SK-N-SH (cell line): ENCODE measurements around the gene CDH24. TPM values are rescaled to one million over a fixed set of nuclear protein-coding genes. Genes with fewer than 3 reads are reported as not detected.
A peak's percentile ranks its signal among the peaks of the same experiment; 100 is the strongest.

Experiments
- CTCF ChIA-PET: fragments of 300-600, 350-600 bp; formaldehyde crosslinking; extraction: SDS; loops from one replicate; lab custom pipeline; 2021; lab: Yijun Ruan, JAX
- POLR2A ChIA-PET: fragments of 350-600 bp; sonication (Branson Sonifier 250); formaldehyde crosslinking; extraction: SDS; loops from one replicate; lab custom pipeline; 2020; ENCODE audit warnings: antibody characterized with exemption, inconsistent platforms; lab: Yijun Ruan, JAX
- DNase-seq: peaks from one replicate; pipeline ENCODE4 v3.0.0; 2012
- H2AFZ ChIP-seq: fragments of 200-600 bp; sonication (generic); 2 replicates; pipeline ENCODE4 v1.8.1; 2016; ENCODE audit warnings: antibody characterized with exemption, mild to moderate bottlenecking, low read depth
- H3F3A ChIP-seq: fragments of 200-600 bp; sonication (generic); replicated peaks from 2 replicates; pipeline ENCODE3; 2016; ENCODE audit warnings: antibody characterized with exemption, mild to moderate bottlenecking; ENCODE audit not compliant: insufficient read depth
- H3K27ac ChIP-seq, 2 experiments: fragments of 200-500 bp in 1 of 2; fragments of 200-600 bp in 1 of 2; sonication (Bioruptor generic) in 1 of 2; sonication (generic), shearing (Covaris generic) in 1 of 2; 2 replicates each; pipeline versions ENCODE4 v1.5.1 to v1.6.1; 2014 to 2016; ENCODE audit warnings: low read depth in 2 of 2, inconsistent platforms in 1 of 2, low read length in 1 of 2, mild to moderate bottlenecking in 1 of 2, mixed read lengths in 1 of 2
- H3K27me3 ChIP-seq: fragments of 200-600 bp; sonication (generic), shearing (Covaris generic); 2 replicates; pipeline ENCODE4 v1.6.1; 2016; ENCODE audit warnings: mixed run types; ENCODE audit not compliant: insufficient read depth
- H3K36me3 ChIP-seq, 2 experiments: fragments of 200-500 bp in 1 of 2; fragments of 200-600 bp in 1 of 2; sonication (Bioruptor generic) in 1 of 2; sonication (generic) in 1 of 2; replicated peaks in 1 of 2; 2 replicates each; pipeline versions ENCODE3 to v1.5.1; 2014 to 2016; ENCODE audit warnings: low read length in 1 of 2, mild to moderate bottlenecking in 1 of 2; ENCODE audit not compliant: insufficient read depth in 2 of 2, control insufficient read depth in 1 of 2
- H3K4me1 ChIP-seq, 2 experiments: fragments of 200-500 bp in 1 of 2; fragments of 200-600 bp in 1 of 2; sonication (Bioruptor generic) in 1 of 2; sonication (generic), shearing (Covaris generic) in 1 of 2; 2 replicates each; pipeline versions ENCODE4 v1.5.1 to v1.6.1; 2014 to 2016; ENCODE audit warnings: low read depth in 1 of 2, low read length in 1 of 2, mixed run types in 1 of 2; ENCODE audit not compliant: insufficient read depth in 2 of 2, control insufficient read depth in 1 of 2
- H3K4me2 ChIP-seq: fragments of 200-600 bp; sonication (generic), shearing (Covaris generic); 2 replicates; pipeline ENCODE4 v1.6.1; 2017; ENCODE audit warnings: mixed run types
- H3K4me3 ChIP-seq, 2 experiments: fragments of 200-500 bp in 1 of 2; fragments of 200-600 bp in 1 of 2; sonication (Bioruptor generic) in 1 of 2; sonication (generic), shearing (Covaris generic) in 1 of 2; 2 replicates each; pipeline versions ENCODE4 v1.5.1 to v1.8.1; 2014 to 2016; ENCODE audit warnings: low read depth in 2 of 2, inconsistent platforms in 1 of 2, low read length in 1 of 2, mild to moderate bottlenecking in 1 of 2, mixed read lengths in 1 of 2, moderate library complexity in 1 of 2
- H3K79me2 ChIP-seq: fragments of 200-600 bp; sonication (generic); 2 replicates; pipeline ENCODE4 v1.8.1; 2017; ENCODE audit warnings: mild to moderate bottlenecking; ENCODE audit not compliant: insufficient read depth
- H3K9ac ChIP-seq: fragments of 200-600 bp; sonication (generic); 2 replicates; pipeline ENCODE4 v1.6.1; 2017; ENCODE audit warnings: mixed run types
- H3K9me2 ChIP-seq: fragments of 200-600 bp; sonication (generic); 2 replicates; pipeline ENCODE4 v1.6.1; 2017; ENCODE audit warnings: mixed run types
- H3K9me3 ChIP-seq: fragments of 200-600 bp; sonication (generic); 2 replicates; pipeline ENCODE4 v1.6.1; 2017; ENCODE audit warnings: mixed run types, mild to moderate bottlenecking, moderate library complexity
- H4K20me1 ChIP-seq: fragments of 200-600 bp; sonication (generic); 2 replicates; pipeline ENCODE4 v1.6.1; 2017; ENCODE audit warnings: mild to moderate bottlenecking, mixed run types; ENCODE audit not compliant: insufficient read depth
- ELF1 ChIP-seq: IDR thresholded peaks from 2 replicates; pipeline ENCODE4 v1.4.0; 2012
- FOSL2 ChIP-seq: IDR thresholded peaks from 2 replicates; pipeline ENCODE4 v1.4.0; 2012; ENCODE audit warnings: low read depth, mild to moderate bottlenecking, moderate library complexity, borderline replicate concordance
- FOXM1 ChIP-seq: IDR thresholded peaks from 2 replicates; pipeline ENCODE4 v1.4.0; 2012; ENCODE audit warnings: low read depth, mild to moderate bottlenecking
- GATA2 ChIP-seq: sonication (generic); formaldehyde crosslinking; IDR thresholded peaks from 2 replicates; pipeline ENCODE4 v1.5.0; 2020; ENCODE audit warnings: mild to moderate bottlenecking, missing genetic modification reagents
- RCOR1 ChIP-seq: fragments of 150-350 bp; IDR thresholded peaks from 2 replicates; pipeline ENCODE4 v1.6.1; 2017; ENCODE audit warnings: antibody characterized with exemption, low read length
- SIN3A ChIP-seq: IDR thresholded peaks from 2 replicates; pipeline ENCODE4 v1.6.1; 2012; ENCODE audit warnings: low read depth, mild to moderate bottlenecking, low read length, moderate library complexity, borderline replicate concordance
- TEAD4 ChIP-seq: IDR thresholded peaks from 2 replicates; pipeline ENCODE4 v1.4.0; 2012; ENCODE audit warnings: mild to moderate bottlenecking, borderline replicate concordance; ENCODE audit not compliant: insufficient read depth
- USF2 ChIP-seq: fragments of 150-350 bp; IDR thresholded peaks from 2 replicates; pipeline ENCODE4 v1.6.1; 2017; ENCODE audit warnings: antibody characterized with exemption, low read length, low read depth, borderline replicate concordance
- YY1 ChIP-seq: IDR thresholded peaks from 2 replicates; pipeline ENCODE4 v1.4.0; 2012; ENCODE audit warnings: low read depth, mild to moderate bottlenecking
- ZBTB33 ChIP-seq: IDR thresholded peaks from 2 replicates; pipeline ENCODE4 v1.4.0; 2012; ENCODE audit warnings: low read depth, borderline replicate concordance
- WGBS: methylation state at CpG from one replicate; pipeline ENCODE4 v1.1.6; 2017; ENCODE audit warnings: low lambda C conversion rate; 5-methylcytosine and 5-hydroxymethylcytosine counted together
- polyA plus RNA-seq, 3 experiments: library from polyadenylated mRNA; depleted of rRNA; stranded (reverse); fragments of >200 nt; gene quantifications; 2 replicates each; pipeline ENCODE4 v1.2.3, GENCODE V29; 2012
- TF ChIP-seq, protein P1 (sequence below): IDR thresholded peaks from 2 replicates; pipeline ENCODE4 v1.6.1; 2012; ENCODE audit warnings: mild to moderate bottlenecking, low read depth, low read length, moderate library complexity

CDH24 gene
- polyA plus RNA-seq, 1 of the 3 experiments (the other 2 are of a cell fraction): 30.8 TPM

DNA sequence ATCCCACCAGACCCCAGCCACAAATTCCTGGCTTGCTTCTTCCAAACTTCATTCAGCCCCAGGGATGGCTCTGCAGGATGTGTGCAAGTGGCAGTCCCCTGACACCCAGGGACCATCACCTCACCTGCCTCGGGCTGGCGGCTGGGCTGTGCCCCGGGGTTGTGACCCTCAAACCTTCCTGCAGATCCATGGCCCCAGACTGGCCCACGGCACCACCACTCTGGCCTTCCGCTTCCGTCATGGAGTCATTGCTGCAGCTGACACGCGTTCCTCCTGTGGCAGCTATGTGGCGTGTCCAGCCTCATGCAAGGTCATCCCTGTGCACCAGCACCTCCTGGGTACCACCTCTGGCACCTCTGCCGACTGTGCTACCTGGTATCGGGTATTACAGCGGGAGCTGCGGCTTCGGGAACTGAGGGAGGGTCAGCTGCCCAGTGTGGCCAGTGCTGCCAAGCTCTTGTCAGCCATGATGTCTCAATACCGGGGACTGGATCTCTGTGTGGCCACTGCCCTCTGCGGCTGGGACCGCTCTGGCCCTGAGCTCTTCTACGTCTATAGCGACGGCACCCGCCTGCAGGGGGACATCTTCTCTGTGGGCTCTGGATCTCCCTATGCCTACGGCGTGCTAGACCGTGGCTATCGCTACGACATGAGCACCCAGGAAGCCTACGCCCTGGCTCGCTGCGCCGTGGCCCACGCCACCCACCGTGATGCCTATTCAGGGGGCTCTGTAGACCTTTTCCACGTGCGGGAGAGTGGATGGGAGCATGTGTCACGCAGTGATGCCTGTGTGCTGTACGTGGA lies 15.0 kb downstream of the CDH24 start, which contains the start of gene PSMB11:
TSS of gene PSMB11 (plus strand) at position 51 of the 804 bp plus-strand sequence. CDS start at position 65, 14 bp downstream.
- no peak within 1 kb of the TSS for H3K4me2 ChIP-seq
- H3K9ac ChIP-seq: no peak within 1 kb of the TSS
- peaks cover 9% of the 10 kb centered on the region for H3F3A ChIP-seq
- CTCF ChIA-PET: interaction anchor here (0.6 to 33.1 kb wide), 7 partner anchors 9 to 74 kb away, joined by 3 to 1566 read pairs (median 4); partner anchors contain the start of genes AJUBA and CDH24
- no peaks in the 10 kb centered on the region for H3K79me2 ChIP-seq
- no peaks in the 10 kb centered on the region for H3K9me3 ChIP-seq
- POLR2A ChIA-PET: no interaction called here
- H4K20me1 ChIP-seq: no peaks in the 10 kb centered on the region
- peaks cover 0 to 11% of the 10 kb centered on the region in 2 experiments; a peak in 1 of 4 replicates for H3K4me1 ChIP-seq
- H3K9me2 ChIP-seq: no peaks in the 10 kb centered on the region
- TF ChIP-seq, protein P1, sequence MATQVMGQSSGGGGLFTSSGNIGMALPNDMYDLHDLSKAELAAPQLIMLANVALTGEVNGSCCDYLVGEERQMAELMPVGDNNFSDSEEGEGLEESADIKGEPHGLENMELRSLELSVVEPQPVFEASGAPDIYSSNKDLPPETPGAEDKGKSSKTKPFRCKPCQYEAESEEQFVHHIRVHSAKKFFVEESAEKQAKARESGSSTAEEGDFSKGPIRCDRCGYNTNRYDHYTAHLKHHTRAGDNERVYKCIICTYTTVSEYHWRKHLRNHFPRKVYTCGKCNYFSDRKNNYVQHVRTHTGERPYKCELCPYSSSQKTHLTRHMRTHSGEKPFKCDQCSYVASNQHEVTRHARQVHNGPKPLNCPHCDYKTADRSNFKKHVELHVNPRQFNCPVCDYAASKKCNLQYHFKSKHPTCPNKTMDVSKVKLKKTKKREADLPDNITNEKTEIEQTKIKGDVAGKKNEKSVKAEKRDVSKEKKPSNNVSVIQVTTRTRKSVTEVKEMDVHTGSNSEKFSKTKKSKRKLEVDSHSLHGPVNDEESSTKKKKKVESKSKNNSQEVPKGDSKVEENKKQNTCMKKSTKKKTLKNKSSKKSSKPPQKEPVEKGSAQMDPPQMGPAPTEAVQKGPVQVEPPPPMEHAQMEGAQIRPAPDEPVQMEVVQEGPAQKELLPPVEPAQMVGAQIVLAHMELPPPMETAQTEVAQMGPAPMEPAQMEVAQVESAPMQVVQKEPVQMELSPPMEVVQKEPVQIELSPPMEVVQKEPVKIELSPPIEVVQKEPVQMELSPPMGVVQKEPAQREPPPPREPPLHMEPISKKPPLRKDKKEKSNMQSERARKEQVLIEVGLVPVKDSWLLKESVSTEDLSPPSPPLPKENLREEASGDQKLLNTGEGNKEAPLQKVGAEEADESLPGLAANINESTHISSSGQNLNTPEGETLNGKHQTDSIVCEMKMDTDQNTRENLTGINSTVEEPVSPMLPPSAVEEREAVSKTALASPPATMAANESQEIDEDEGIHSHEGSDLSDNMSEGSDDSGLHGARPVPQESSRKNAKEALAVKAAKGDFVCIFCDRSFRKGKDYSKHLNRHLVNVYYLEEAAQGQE: no peak
- TF ChIP-seq USF2 (no peak), FOSL2 (no peak)
- no peaks in the 10 kb centered on the region for H3K36me3 ChIP-seq
- H3K4me3 ChIP-seq: no peak within 1 kb of the TSS
- DNase-seq: no peak
- WGBS: 96% methylated on average over 24 of the region's 36 CpGs
- H3K27ac ChIP-seq: 0 out of 4 replicates have a peak within 1 kb of the TSS, but pooled peaks of 1 of the 2 experiments have one; percentile 14
- no peak within 1 kb of the TSS; the same call in 1 of the 2 replicates for H2AFZ ChIP-seq
- no peaks in the 10 kb centered on the region for H3K27me3 ChIP-seq

DNA sequence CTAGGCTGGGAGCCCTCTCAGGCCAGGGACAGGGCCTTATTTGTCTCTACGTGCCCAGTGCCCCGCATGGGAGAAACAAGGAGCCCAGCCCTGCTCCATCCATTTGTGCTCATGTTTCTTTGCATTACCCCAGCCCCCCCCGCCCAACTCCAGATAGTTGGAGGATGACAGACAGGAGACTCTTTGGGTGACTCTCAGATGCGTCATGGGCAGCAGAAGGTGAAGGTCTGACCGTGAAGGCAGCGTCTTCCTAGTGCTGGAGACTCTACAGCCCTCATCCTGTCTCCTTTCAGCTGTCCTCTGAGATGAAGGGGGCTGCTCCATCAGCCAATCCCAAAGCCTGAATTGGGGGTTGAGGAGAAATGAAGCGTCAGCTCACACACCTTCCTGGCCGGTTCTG lies 15.6 kb downstream of the CDH24 start:
- Histone ChIP-seq H3K9me3 (no peaks in the 10 kb centered on the region), H3K9ac (no peak overlapping the region), H3K4me1 (peaks cover 0 to 9% of the 10 kb centered on the region in 2 experiments; a peak in 1 of 4 replicates), H3K27ac (0 out of 4 replicates have a peak overlapping the region, but pooled peaks of 1 of the 2 experiments have one; percentile 14), H3K79me2 (no peaks in the 10 kb centered on the region), H4K20me1 (no peaks in the 10 kb centered on the region), H3K27me3 (no peaks in the 10 kb centered on the region), H3K36me3 (no peaks in the 10 kb centered on the region), H3K4me2 (no peak overlapping the region), H3K4me3 (no peak overlapping the region), H3K9me2 (no peaks in the 10 kb centered on the region), H3F3A (peaks cover 4% of the 10 kb centered on the region), H2AFZ (no peak overlapping the region; the same call in 1 of the 2 replicates)
- WGBS: 62% methylated on average over 8 of the region's 8 CpGs
- ChIA-PET CTCF (interaction anchor here (0.6 to 33.1 kb wide), 6 partner anchors 14 to 73 kb away, joined by 3 to 1566 read pairs (median 3); partner anchors contain the start of genes AJUBA and CDH24), POLR2A (no interaction called here)
- no peak for DNase-seq
- TF ChIP-seq ELF1 (no peak), USF2 (no peak), RCOR1 (no peak), FOXM1 (no peak), GATA2 (CRISPR knock-in tag) (no peak), YY1 (no peak), ZBTB33 (no peak), TEAD4 (no peak), SIN3A (no peak)
- TF ChIP-seq, protein P1: no peak
